Measurements from ENCODE around the gene HOXA5.

HOXA5 gene

DNA sequence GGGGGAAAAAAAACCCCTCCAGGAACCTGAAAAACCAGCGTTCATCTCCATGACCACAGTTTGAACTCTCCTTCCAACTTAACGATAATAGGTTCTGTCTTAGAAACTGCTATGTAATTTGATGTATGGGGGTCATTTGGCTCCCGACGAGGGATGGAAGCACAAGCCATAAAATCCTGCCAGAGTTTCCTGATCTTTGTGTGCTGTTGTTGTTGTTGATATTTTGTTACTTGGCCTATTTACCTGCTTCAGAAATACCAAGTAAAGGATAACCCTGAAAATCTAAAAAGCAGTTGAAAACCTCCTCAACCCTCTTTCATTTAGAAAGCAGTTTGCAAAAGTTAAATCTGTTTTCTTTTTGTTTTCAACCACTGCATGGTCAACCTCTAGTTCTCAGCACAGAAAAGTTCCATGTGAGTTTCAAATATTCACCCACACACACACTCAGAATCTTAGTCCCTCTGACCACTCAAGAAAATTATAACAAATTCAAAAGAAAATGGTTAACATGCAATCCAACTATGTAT is 31.7 kb downstream of the HOXA5 start:
- TF ChIP-seq SPI1 (IDR thresholded peaks at IDR 0.05; ENCODE audit: borderline replicate concordance, low read depth) (no peak), GABPA (IDR thresholded peaks at IDR 0.05; ENCODE audit: low read depth) (no peak), POLR2AphosphoS5 (IDR thresholded peaks at IDR 0.05; ENCODE audit: low read depth) (no peak)
- TF ChIP-seq, protein P1, sequence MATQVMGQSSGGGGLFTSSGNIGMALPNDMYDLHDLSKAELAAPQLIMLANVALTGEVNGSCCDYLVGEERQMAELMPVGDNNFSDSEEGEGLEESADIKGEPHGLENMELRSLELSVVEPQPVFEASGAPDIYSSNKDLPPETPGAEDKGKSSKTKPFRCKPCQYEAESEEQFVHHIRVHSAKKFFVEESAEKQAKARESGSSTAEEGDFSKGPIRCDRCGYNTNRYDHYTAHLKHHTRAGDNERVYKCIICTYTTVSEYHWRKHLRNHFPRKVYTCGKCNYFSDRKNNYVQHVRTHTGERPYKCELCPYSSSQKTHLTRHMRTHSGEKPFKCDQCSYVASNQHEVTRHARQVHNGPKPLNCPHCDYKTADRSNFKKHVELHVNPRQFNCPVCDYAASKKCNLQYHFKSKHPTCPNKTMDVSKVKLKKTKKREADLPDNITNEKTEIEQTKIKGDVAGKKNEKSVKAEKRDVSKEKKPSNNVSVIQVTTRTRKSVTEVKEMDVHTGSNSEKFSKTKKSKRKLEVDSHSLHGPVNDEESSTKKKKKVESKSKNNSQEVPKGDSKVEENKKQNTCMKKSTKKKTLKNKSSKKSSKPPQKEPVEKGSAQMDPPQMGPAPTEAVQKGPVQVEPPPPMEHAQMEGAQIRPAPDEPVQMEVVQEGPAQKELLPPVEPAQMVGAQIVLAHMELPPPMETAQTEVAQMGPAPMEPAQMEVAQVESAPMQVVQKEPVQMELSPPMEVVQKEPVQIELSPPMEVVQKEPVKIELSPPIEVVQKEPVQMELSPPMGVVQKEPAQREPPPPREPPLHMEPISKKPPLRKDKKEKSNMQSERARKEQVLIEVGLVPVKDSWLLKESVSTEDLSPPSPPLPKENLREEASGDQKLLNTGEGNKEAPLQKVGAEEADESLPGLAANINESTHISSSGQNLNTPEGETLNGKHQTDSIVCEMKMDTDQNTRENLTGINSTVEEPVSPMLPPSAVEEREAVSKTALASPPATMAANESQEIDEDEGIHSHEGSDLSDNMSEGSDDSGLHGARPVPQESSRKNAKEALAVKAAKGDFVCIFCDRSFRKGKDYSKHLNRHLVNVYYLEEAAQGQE (IDR thresholded peaks at IDR 0.05; ENCODE audit: insufficient replicate concordance, low read depth): no peak
- TF ChIP-seq, protein P2, sequence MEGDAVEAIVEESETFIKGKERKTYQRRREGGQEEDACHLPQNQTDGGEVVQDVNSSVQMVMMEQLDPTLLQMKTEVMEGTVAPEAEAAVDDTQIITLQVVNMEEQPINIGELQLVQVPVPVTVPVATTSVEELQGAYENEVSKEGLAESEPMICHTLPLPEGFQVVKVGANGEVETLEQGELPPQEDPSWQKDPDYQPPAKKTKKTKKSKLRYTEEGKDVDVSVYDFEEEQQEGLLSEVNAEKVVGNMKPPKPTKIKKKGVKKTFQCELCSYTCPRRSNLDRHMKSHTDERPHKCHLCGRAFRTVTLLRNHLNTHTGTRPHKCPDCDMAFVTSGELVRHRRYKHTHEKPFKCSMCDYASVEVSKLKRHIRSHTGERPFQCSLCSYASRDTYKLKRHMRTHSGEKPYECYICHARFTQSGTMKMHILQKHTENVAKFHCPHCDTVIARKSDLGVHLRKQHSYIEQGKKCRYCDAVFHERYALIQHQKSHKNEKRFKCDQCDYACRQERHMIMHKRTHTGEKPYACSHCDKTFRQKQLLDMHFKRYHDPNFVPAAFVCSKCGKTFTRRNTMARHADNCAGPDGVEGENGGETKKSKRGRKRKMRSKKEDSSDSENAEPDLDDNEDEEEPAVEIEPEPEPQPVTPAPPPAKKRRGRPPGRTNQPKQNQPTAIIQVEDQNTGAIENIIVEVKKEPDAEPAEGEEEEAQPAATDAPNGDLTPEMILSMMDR (IDR thresholded peaks at IDR 0.05; ENCODE audit: insufficient read depth, low read length): no peak
- H3K27me3 ChIP-seq (ENCODE audit: insufficient read depth, poor library complexity, severe bottlenecking): no peaks in the 10 kb centered on the region
- DNase-seq (ENCODE audit: low read depth in 1 of 2, low spot score in 1 of 2): no peak
- no peak overlapping the region for H3K27ac ChIP-seq (replicated peaks)
- H3K4me3 ChIP-seq (replicated peaks; ENCODE audit: insufficient read depth, low read length): no peak overlapping the region

DNA sequence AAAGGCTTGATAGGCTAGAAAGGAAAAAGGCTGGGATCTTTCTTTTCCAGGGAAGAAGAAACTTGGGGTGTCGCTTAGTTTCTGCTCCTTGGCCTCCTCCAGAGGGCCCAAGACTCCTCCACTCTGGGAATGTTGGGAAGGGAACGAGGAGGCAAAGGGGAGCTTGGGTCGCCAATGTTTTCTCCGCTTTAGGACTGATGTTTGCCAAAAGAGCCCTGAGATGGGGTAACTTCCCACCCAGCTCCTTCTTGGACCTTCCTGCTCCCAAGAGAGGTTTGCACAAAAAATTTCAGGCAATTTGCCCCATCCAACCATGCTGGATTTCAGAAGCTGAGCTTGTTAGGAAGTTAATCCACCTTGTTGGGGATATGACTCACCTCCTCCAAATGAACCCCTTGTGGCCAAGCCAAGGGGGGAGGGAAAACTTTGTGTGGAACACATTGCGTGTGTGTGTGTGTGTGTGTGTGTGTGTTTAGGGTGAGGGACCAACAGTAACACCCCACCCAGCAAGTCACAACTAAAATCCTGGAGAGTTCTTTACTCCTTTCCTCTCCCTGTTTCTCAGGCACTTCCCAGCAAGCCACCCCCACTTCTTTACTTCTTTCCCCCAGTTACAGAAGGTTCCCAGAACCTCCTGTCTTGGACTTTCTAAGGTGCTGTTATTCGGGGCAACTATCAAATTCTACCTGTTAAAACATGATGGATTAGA is 32.3 kb downstream of the HOXA5 start:
- Histone ChIP-seq H3K27ac (replicated peaks) (no peak overlapping the region), H3K27me3 (ENCODE audit: insufficient read depth, poor library complexity, severe bottlenecking) (no peaks in the 10 kb centered on the region), H3K4me3 (replicated peaks; ENCODE audit: insufficient read depth, low read length) (no peak overlapping the region)
- no peak for DNase-seq (ENCODE audit: low read depth in 1 of 2, low spot score in 1 of 2)
- TF ChIP-seq SPI1 (IDR thresholded peaks at IDR 0.05; ENCODE audit: borderline replicate concordance, low read depth) (no peak), POLR2AphosphoS5 (IDR thresholded peaks at IDR 0.05; ENCODE audit: low read depth) (no peak), GABPA (IDR thresholded peaks at IDR 0.05; ENCODE audit: low read depth) (no peak)
- TF ChIP-seq, protein P1 (IDR thresholded peaks at IDR 0.05; ENCODE audit: insufficient replicate concordance, low read depth): no peak
- TF ChIP-seq, protein P2 (IDR thresholded peaks at IDR 0.05; ENCODE audit: insufficient read depth, low read length): no peak

DNA sequence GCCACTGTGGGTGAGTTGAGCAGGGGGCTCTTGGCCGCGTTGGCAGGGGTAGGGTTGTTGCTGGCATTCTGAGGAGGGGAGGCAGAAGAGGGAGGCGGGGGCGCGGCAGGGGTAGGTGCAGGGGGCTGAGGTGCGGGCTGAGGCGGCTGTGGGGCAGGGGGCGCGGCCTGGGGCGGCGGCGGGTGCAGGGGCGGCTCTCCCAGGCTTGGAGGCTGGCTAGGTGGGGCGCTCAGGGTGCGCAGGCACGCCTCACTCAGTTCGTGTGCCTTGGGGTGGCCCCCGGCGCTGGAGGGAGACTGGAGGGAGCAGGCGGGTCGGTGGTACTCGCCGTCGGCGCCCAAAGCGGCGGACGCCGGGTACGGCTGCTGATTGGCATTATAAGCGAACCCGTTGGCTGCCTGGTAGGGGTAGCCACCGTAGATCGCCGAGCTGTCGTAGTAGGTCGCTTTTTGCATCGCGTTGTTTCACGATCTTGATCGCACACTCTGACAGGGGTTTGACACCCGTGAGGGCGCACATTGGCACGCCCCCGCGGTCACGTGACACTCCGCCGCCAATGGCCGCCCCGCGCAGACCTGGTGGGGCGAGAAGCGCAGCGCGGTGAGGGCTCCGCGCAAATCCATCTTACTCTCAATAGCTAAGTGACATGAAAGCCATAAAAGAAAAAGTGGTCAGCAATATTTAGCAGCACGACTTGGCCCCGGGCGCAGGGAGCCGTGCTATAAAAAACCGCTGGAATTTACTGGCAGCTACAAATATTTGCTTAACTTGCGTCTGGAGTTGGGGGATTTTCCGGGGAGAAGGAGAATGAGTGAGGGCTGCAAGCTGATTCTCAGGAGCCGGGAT is 33.1 kb downstream of the HOXA5 start:
- TF ChIP-seq, protein P2 (IDR thresholded peaks at IDR 0.05; ENCODE audit: insufficient read depth, low read length): no peak
- TF ChIP-seq, protein P1 (IDR thresholded peaks at IDR 0.05; ENCODE audit: insufficient replicate concordance, low read depth): no peak
- TF ChIP-seq POLR2AphosphoS5 (IDR thresholded peaks at IDR 0.05; ENCODE audit: low read depth) (no peak), SPI1 (IDR thresholded peaks at IDR 0.05; ENCODE audit: borderline replicate concordance, low read depth) (no peak), GABPA (IDR thresholded peaks at IDR 0.05; ENCODE audit: low read depth) (no peak)
- H3K27me3 ChIP-seq (ENCODE audit: insufficient read depth, poor library complexity, severe bottlenecking): peaks cover 4% of the 10 kb centered on the region
- no peak overlapping the region for H3K4me3 ChIP-seq (replicated peaks; ENCODE audit: insufficient read depth, low read length)

More for the DNA sequence above, 33.1 kb downstream of the HOXA5 start:
- no peak overlapping the region for H3K27ac ChIP-seq (replicated peaks)
- no peak for DNase-seq (ENCODE audit: low read depth in 1 of 2, low spot score in 1 of 2)

All from HL-60 (cell line).